Measurements from ENCODE around the gene CCSER2.
A peak's percentile ranks its signal among the peaks of the same experiment; 100 is the strongest.
"Not testable (repeated sequence)": the region's sequence is repeated elsewhere in the genome, so short reads cannot be mapped to it uniquely, and the experiment has no call there.

CCSER2 gene

DNA sequence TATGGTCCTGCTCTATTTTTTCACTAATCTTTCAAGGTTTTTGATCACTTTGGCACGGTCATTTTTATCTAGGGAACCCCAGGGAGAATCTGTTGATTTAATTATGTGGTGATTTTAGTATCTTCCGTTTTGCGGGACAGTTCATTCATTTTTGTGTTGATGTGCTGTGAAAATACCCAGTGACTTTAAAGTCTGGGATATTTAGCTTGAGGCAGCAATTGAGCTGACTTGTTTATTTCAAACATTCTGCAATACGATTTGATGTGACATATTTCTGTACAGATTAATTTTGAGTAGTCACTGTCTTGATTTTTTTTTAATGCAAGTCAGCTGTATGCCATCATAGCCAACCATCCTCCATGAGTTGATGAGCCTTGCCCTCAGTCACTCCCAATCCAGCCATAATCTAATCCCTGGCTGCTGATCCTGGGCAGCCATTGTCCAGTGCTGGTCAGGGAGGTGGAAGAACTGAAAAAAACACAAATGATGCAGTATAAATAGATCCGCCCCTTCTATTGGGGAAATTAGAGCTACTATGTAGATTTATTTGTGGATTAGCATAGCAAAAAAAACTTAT lies 183.4 kb downstream of the CCSER2 start:
- DNase-seq, result no peak

GRCh38 chr10:84517554-84517953 lies 189.2 kb downstream of the CCSER2 start:
- no peak for DNase-seq

DNA sequence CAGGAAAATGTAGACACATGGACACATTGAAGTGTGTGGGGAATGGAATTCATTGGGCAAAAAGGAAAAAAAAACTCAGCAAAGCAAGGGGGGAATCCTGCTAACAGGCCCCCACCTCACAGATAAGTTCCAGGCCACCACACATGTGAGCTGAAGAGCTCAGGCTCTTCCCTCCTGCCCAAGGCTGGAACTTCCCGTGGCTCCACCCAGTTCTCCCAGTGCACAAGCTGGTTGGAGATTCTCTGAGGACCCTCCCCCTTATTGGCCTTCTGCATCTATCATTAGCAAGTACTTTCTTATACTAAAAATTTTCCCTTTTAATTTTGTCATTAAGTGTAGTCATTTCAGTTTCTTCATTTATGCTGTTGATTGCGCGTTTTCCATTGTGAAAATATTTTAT lies 190.8 kb downstream of the CCSER2 start:
- no peak for DNase-seq

DNA sequence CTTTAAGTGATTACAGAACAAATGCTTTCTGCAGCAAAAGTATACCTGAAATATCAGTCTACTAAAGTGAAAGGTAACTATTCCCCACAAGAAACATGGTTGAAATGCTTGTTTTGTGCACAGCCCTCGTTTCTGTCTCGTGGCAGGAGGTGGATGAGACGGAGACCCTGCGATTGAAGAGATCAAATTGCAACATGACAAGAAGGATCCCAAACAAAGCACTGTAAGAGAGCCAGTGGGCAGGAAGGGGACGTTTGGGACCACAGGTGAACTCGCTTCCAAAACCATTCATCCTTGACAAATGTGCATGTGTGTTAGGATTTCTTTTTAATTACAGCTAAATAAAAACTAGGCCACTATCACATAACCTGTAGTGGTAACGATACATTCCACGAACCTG lies 192.6 kb downstream of the CCSER2 start:
- no peak for DNase-seq

DNA sequence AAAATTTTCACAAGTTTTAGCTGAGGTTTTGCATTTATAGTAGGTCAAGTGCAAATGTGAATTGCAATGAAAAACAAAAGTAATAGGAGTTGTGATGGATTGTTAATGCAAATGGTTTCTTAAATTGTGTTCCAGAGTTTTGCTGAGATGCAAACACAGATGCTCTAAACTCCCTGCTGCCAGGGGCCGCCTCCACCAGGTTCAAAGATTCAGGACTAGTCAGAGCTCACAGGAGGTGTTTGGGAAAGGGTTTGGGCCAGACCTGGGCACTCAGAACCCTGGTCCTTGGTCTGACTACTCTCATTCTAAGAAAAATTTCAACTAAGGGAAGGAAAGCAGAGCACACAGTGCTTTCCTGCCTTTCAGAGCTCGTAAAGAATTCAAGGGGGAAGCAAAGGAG lies 193.1 kb downstream of the CCSER2 start:
- DNase-seq, result no peak

DNA sequence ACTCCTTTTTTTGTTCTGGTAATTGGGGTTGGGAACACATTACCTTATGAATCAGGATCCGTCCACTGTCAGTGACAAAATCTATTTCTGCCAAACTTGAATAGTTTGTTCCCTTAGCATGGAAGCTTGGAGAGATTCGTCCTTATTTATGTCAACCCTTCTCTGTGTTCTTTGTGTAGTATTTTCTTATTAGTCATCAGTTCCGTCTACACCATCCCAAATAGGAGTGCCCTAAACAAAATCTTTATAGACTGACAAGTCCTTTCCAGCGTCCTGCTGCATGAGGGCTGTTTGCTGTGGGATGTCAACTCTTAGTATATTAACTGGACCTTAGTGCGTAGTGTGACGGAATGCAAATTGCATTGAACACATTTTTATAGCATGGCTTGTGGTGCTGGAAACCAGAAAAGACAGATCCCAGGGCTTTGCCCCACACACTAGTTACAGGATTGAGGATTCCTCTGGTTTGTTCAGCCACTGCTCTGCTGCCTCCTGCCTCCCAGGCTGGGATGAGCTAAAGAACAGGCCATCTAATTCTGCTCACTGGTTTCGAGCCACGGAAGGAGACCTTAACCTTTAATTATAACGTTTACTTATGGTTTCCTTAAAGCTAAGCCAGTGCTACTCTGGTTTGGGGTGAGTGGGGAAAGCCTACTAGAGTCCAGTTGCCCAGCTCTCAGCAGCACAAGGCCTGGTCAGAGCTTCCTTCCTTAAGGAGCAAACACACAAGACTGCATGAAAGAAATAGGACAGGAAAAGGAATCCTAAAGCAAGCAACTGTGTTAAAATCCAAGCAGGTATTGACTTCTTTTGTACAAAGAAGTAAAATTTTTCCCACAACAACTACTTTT lies 194.4 kb downstream of the CCSER2 start:
- no peak for DNase-seq

DNA sequence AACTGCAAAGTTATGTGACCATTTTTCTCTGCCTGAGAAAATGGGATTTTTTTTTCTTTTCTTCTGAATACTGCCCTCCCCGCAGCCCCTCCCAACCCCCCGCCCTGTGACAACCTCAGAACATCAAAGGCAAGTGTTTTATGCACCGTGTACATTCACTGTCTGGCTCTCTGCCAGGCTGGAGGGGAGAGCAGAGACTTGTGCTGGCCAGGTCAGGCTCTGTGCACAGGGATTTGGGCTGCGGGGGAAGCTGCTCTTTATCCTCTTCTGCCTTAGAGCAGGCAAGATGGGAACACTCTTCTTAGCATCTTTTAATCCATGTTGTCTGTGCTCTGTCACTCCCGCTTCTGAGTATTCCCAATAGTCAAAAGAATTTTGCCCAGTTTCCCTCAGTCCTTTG lies 195.1 kb downstream of the CCSER2 start:
- peak in 1 of 56 donors; percentile 30 for DNase-seq

DNA sequence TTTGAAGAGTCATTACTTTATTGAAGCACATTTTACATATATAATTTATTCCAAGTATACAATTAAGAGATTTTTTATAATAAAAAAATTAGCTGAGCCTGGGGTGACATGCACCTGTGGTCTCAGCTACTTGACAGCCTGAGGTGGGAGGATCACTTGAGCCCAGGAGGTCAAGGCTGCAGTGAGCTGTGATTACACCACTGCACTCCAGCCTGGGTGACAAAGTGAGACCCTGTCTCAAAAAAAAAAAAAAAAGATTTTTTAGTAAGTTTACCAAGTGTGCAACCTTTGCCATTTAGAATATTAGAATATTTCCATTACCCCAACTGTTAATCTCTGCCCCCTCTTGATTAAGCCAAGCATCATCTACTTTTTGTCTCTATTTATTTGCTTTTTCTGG lies 196.0 kb downstream of the CCSER2 start:
- DNase-seq, result no peak

DNA sequence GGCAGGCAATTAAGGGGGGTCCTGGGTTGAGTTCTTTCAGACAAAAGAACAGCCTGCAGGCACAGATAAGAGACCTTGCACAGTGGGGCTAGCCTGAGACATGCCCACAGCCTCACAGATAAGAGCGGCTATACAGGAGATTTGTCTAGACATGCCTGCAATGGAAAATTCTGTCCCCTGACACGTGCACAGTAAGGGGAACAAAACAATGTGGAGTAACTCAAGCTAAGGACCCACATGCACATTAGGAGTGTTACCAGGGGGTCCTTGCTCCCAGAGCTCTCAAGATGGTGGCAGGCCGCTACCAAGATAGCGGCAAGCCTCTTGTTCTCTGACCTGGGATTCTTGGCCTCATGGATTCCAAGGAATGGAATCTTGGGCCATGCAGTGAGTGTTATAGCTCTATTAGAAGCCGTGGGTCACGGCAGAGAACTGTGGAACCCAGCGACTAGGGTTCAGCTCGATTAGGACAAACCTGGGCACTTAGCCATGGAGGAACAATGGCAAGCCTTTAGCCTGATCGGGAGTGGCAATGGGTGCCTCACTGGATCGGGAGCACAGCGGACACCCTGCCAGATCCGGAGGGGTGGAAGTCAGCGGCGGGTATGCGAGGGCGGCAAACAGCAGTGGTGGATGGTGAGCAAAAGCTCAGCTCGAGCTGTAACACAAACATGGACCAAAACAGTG lies 196.9 kb downstream of the CCSER2 start:
- DNase-seq, result no peak

GRCh38 chr10:84525807-84526182 lies 197.4 kb downstream of the CCSER2 start:
- not testable (repeated sequence) for DNase-seq

DNA sequence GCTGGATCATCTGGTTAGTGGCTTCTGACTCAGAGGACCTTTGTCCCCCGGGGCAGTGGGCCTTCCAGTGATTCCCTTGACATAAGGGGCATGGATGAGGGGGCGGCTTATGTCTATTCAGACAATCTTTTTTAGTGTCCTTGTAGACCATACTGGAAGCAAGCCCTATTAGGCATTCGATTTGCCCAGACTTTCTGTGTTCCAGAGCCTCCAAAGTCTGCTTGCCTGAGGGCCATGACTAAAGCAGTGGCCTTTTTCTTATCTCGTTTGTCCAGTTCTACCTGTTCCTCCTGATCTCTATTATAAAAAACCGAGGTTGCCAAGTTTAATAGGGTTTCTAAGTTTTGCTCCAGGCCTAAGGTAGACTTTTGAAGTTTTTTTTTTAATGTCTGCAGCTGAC lies 199.0 kb downstream of the CCSER2 start:
- DNase-seq, result not testable (repeated sequence)

- DNase-seq, result not testable (repeated sequence)
Observed at GRCh38 chr10:84528526-84528925, 200.1 kb downstream of the CCSER2 start.

- DNase-seq, result no peak
Observed at GRCh38 chr10:84530724-84531325, 202.4 kb downstream of the CCSER2 start.

GRCh38 chr10:84531396-84531795 lies 203.0 kb downstream of the CCSER2 start:
- DNase-seq, result no peak

- no peak for DNase-seq
Observed at GRCh38 chr10:84534168-84534567, 205.8 kb downstream of the CCSER2 start.

- DNase-seq, result peak in 18 of 56 donors; percentile 5 to 62 (median 24)
Observed at GRCh38 chr10:84537447-84537931, 209.1 kb downstream of the CCSER2 start.

- DNase-seq, result no peak
Observed at GRCh38 chr10:84538036-84538435, 209.6 kb downstream of the CCSER2 start.

DNA sequence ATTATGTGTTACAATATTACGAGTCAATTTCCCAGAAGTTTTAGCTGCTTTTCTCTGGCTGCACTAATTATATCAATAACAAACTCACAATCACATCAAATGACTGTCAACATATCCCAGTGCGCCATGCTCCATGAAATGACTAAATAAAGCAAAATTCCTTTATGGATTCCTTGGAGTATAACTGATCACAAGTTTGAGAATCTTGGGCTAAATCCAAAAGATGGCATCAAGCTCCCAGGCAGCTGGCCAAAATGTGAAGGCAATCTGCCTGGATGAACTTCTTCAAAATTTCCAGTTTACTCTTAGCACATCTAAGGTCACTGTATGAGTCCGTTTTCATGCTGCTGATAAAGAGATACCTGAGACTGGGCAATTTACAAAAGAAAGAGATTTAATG lies 210.8 kb downstream of the CCSER2 start:
- no peak for DNase-seq

DNA sequence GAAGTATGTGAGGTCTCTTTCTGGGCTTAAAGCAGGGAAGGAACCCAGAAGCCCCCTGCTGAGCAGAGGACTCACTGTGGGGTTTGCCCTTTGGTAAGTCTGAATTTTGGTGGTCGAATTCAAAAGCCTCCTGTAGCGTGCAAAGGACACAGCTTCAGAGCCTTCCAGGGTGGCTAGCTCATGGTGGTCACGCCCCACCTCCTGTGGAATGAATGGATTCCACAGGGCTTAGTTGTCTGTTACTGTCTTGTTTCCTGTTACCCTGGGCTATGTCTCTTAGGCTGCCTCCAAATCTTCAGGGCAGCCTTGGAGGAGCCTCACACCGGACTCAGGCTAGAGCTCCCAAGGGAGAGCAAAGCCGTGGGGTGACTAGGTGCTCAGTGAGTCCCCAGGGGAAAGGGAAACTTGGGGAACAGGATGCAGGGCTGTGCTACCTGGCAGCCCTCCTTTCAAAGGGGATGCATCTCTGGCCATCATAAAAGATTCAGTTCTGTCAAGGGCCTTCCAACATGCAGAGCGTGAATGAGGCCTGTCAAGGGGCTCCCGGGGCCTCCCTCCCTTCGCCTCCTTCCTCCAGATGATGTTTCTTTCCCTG lies 211.7 kb downstream of the CCSER2 start:
- no peak for DNase-seq

GRCh38 chr10:84540617-84541288 lies 212.4 kb downstream of the CCSER2 start:
- DNase-seq, result peak in 35 of 56 donors; percentile 11 to 66 (median 30)

DNA sequence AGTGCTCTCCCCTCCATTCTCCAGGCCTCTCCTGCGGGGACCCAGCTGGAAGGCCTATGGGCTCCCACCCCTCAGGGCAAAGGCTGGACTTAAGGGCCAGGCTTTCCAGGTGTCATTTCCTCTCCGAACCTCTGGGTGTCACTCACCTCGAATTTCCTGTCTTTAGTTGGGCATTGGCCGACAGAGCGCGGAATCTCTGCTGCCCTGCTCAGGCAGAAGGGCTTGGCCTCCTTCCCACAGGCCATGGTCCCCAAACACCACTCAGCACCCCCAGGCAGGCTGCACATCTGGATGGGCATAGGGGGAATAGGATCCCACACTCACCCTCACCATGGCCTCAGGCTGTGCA lies 212.9 kb downstream of the CCSER2 start:
- no peak for DNase-seq

Measured in amygdala (tissue), 56 donors.